Measurements from ENCODE around the gene HNRNPA1.

HNRNPA1 gene

DNA sequence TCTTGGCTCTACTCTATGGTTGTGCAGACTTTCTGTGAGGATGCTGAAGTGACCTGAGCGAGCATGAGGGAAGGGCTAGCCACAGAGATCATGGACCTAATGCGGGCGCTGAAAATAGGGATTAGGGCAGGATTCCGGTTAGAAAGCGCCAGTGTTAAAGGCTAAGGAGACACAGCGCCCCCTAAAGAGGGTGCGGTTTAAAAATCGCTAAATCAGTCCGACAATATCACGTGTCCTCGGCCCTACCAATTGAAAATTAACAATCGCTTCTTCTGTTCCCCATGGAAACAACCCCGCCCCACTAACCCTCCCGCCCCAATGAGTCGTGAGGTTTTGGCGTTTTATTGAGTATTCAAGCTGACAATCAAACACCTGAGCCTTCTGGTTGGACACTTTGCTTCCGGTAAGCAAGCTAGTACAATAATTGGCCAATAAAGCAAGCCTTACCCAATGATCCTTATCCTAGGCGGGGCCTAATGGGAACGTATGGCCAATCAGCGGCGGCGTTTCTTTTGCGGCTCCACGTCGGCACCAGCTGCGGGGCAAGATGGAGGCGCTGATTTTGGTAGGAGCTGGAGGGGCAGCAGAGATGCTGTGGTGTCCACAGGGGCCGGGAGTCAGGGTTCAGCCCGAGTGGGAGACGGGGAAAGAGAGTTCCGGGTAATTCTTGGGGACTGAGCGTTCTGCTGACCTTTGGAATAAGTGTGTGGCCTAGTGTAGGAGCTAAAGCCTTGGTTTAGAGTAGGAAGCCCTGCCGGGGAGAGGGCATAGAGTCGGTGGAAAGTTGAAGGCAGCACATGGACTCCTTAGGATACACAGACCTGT is 44.3 kb downstream of the HNRNPA1 start, which contains the start of gene COPZ1 (continued):
- TF ChIP-seq, protein P1, sequence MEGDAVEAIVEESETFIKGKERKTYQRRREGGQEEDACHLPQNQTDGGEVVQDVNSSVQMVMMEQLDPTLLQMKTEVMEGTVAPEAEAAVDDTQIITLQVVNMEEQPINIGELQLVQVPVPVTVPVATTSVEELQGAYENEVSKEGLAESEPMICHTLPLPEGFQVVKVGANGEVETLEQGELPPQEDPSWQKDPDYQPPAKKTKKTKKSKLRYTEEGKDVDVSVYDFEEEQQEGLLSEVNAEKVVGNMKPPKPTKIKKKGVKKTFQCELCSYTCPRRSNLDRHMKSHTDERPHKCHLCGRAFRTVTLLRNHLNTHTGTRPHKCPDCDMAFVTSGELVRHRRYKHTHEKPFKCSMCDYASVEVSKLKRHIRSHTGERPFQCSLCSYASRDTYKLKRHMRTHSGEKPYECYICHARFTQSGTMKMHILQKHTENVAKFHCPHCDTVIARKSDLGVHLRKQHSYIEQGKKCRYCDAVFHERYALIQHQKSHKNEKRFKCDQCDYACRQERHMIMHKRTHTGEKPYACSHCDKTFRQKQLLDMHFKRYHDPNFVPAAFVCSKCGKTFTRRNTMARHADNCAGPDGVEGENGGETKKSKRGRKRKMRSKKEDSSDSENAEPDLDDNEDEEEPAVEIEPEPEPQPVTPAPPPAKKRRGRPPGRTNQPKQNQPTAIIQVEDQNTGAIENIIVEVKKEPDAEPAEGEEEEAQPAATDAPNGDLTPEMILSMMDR (tag by site-specific recombination; IDR thresholded peaks at IDR 0.05): peak; percentile 84
- TF ChIP-seq KLF8 (tag by site-specific recombination; IDR thresholded peaks at IDR 0.05): 0 out of 2 replicates have a peak, but pooled peaks have one; percentile 18
- TF ChIP-seq ZBTB21 (tag by site-specific recombination; IDR thresholded peaks at IDR 0.05): 0 out of 2 replicates have a peak, but pooled peaks have one; percentile 20
- peak; percentile 66 for TF ChIP-seq ZNF629 (tag by site-specific recombination; IDR thresholded peaks at IDR 0.05)
- peak; percentile 90 for TF ChIP-seq YY1 (tag by site-specific recombination; IDR thresholded peaks at IDR 0.05)
- TF ChIP-seq ZBTB17 (tag by site-specific recombination; IDR thresholded peaks at IDR 0.05): peak; percentile 17; the same call in 1 of the 2 replicates
- no peak for TF ChIP-seq ZBTB6 (tag by site-specific recombination; IDR thresholded peaks at IDR 0.05)
- peak; percentile 99 for TF ChIP-seq ZNF335 (tag by site-specific recombination; conservative IDR thresholded peaks at IDR 0.05)
- peak; percentile 75; the same call in 1 of the 2 replicates for TF ChIP-seq HOXD13 (CRISPR knock-in tag; IDR thresholded peaks at IDR 0.05; ENCODE audit: borderline replicate concordance)
- peak; percentile 29; the same call in 1 of the 2 replicates for TF ChIP-seq ZNF561 (tag by site-specific recombination; IDR thresholded peaks at IDR 0.05; ENCODE audit: borderline replicate concordance)
- peak; percentile 37; the same call in 1 of the 2 replicates for TF ChIP-seq ZBTB48 (tag by site-specific recombination; IDR thresholded peaks at IDR 0.05)
- peak; percentile 68 for TF ChIP-seq ZNF10 (tag by site-specific recombination; IDR thresholded peaks at IDR 0.05)
- TF ChIP-seq YY2 (tag by site-specific recombination; IDR thresholded peaks at IDR 0.05): peak; percentile 77
- peak; percentile 94 for TF ChIP-seq ZNF2 (tag by site-specific recombination; IDR thresholded peaks at IDR 0.05)
- 0 out of 2 replicates have a peak, but pooled peaks have one; percentile 32 for TF ChIP-seq ZBTB11 (tag by site-specific recombination; conservative IDR thresholded peaks at IDR 0.05; ENCODE audit: low read depth)
- TF ChIP-seq KLF17 (tag by site-specific recombination; IDR thresholded peaks at IDR 0.05): peak; percentile 74; the same call in 1 of the 2 replicates
- TF ChIP-seq SP2 (tag by site-specific recombination; IDR thresholded peaks at IDR 0.05): peak; percentile 99
- peak; percentile 74; the same call in 1 of the 2 replicates for TF ChIP-seq IKZF3 (tag by site-specific recombination; IDR thresholded peaks at IDR 0.05)
- TF ChIP-seq, protein P2, sequence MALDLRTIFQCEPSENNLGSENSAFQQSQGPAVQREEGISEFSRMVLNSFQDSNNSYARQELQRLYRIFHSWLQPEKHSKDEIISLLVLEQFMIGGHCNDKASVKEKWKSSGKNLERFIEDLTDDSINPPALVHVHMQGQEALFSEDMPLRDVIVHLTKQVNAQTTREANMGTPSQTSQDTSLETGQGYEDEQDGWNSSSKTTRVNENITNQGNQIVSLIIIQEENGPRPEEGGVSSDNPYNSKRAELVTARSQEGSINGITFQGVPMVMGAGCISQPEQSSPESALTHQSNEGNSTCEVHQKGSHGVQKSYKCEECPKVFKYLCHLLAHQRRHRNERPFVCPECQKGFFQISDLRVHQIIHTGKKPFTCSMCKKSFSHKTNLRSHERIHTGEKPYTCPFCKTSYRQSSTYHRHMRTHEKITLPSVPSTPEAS (tag by site-specific recombination; IDR thresholded peaks at IDR 0.05): peak; percentile 44; the same call in 1 of the 2 replicates
- TF ChIP-seq ZNF155 (tag by site-specific recombination; IDR thresholded peaks at IDR 0.05): no peak
- TF ChIP-seq, protein P3, sequence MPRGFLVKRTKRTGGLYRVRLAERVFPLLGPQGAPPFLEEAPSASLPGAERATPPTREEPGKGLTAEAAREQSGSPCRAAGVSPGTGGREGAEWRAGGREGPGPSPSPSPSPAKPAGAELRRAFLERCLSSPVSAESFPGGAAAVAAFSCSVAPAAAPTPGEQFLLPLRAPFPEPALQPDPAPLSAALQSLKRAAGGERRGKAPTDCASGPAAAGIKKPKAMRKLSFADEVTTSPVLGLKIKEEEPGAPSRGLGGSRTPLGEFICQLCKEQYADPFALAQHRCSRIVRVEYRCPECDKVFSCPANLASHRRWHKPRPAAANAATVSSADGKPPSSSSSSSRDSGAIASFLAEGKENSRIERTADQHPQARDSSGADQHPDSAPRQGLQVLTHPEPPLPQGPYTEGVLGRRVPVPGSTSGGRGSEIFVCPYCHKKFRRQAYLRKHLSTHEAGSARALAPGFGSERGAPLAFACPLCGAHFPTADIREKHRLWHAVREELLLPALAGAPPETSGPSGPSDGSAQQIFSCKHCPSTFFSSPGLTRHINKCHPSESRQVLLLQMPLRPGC (tag by site-specific recombination; IDR thresholded peaks at IDR 0.05): peak; percentile 32; the same call in 1 of the 2 replicates
- TF ChIP-seq ZNF76 (tag by site-specific recombination; IDR thresholded peaks at IDR 0.05; ENCODE audit: borderline replicate concordance, low read depth): peak; percentile 62; the same call in 1 of the 2 replicates
- TF ChIP-seq, protein P4, sequence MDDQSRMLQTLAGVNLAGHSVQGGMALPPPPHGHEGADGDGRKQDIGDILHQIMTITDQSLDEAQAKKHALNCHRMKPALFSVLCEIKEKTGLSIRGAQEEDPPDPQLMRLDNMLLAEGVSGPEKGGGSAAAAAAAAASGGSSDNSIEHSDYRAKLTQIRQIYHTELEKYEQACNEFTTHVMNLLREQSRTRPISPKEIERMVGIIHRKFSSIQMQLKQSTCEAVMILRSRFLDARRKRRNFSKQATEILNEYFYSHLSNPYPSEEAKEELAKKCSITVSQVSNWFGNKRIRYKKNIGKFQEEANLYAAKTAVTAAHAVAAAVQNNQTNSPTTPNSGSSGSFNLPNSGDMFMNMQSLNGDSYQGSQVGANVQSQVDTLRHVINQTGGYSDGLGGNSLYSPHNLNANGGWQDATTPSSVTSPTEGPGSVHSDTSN (CRISPR knock-in tag; IDR thresholded peaks at IDR 0.05): 0 out of 2 replicates have a peak, but pooled peaks have one; percentile 55
- TF ChIP-seq SP3 (tag by site-specific recombination; IDR thresholded peaks at IDR 0.05): peak; percentile 78
- TF ChIP-seq ZNF211 (tag by site-specific recombination; IDR thresholded peaks at IDR 0.05; ENCODE audit: low read depth): no peak
- TF ChIP-seq ZNF654 (tag by site-specific recombination; IDR thresholded peaks at IDR 0.05; ENCODE audit: low read depth): peak; percentile 63
- TF ChIP-seq ZNF391 (tag by site-specific recombination; IDR thresholded peaks at IDR 0.05; ENCODE audit: borderline replicate concordance, low read depth): peak; percentile 38; the same call in 1 of the 2 replicates

Data from HEK293 (cell line).